Measurements from ENCODE around the gene DNMT3A. TPM values are rescaled to one million over a fixed set of nuclear protein-coding genes. Genes with fewer than 3 reads are reported as not detected.

The DNMT3A gene
- total and polyA plus RNA-seq, 2 of the 8 experiments (the other 6 are each of a cell fraction or from before 2014, with no cell fraction given): 33.6 to 178 TPM

- peaks cover 10 to 29% of the 10 kb centered on the region in 2 experiments for H4K20me1 ChIP-seq (replicated peaks in 1 of 2; ENCODE audit: control insufficient read depth in 1 of 2, insufficient read depth in 2 of 2, low read length in 2 of 2)
- no peak overlapping the region for H3K4ac ChIP-seq (replicated peaks; ENCODE audit: insufficient read length, low read depth, low read length)
- no peaks in the 10 kb centered on the region; the same call in none of the 2 replicates for H3K79me1 ChIP-seq (ENCODE audit: low read depth, low read length)
- peaks cover 15% of the 10 kb centered on the region for H3K23me2 ChIP-seq (ENCODE audit: low read depth, low read length)
- H3K4me1 ChIP-seq (replicated peaks in 1 of 4; ENCODE audit: control insufficient read depth in 3 of 4, insufficient read depth in 4 of 4, low read length in 3 of 4): peaks cover 8 to 27% (median 18%) of the 10 kb centered on the region in 4 experiments
- peak overlapping the region; percentile 95 to 98 for H3K4me2 ChIP-seq (ENCODE audit: insufficient read depth in 1 of 2, low read depth in 2 of 2, low read length in 2 of 2)
- TF ChIP-seq POU5F1 (IDR thresholded peaks at IDR 0.05; ENCODE audit: low read depth, low read length): no peak
- no peak for TF ChIP-seq POLR2A (IDR thresholded peaks at IDR 0.05; ENCODE audit: control extremely low read depth in 1 of 2, low read depth in 2 of 2, low read length in 2 of 2)
- 0 out of 2 replicates have a peak overlapping the region, but pooled peaks have one; percentile 5 for H3K18ac ChIP-seq (ENCODE audit: extremely low read depth, low read length)
- no peak overlapping the region for H4K91ac ChIP-seq (replicated peaks; ENCODE audit: insufficient read length, low read length)
- H2BK12ac ChIP-seq (ENCODE audit: low read depth, low read length): peak overlapping the region; percentile 18; the same call in 1 of the 2 replicates
- peaks cover 10 to 37% of the 10 kb centered on the region in 2 experiments for H3K79me2 ChIP-seq (ENCODE audit: control insufficient read depth in 1 of 2, insufficient read depth in 2 of 2, low read length in 2 of 2)
- H2AK5ac ChIP-seq (ENCODE audit: low read depth, low read length): peak overlapping the region; percentile 82; the same call in 1 of the 2 replicates
- H2BK15ac ChIP-seq (ENCODE audit: low read length): no peak overlapping the region
- H2BK120ac ChIP-seq (replicated peaks; ENCODE audit: low read depth, low read length): no peak overlapping the region
- peak overlapping the region in 2 of 4 experiments; percentile 84 to 92; a peak in 3 of 8 replicates for H3K4me3 ChIP-seq (ENCODE audit: extremely low read depth in 1 of 4, insufficient read depth in 2 of 4, low read depth in 3 of 4, low read length in 4 of 4)
- 85% methylated on average over 4 of the region's 4 CpGs; no CpG with 5 or more reads in 1 of the 2 experiments for WGBS, 2 experiments (ENCODE audit: extremely low coverage in 1 of 2, insufficient coverage in 1 of 2, insufficient read length in 1 of 2, insufficient replicate concordance in 2 of 2, low coverage in 1 of 2, low lambda C conversion rate in 2 of 2, missing lambda C conversion rate in 1 of 2)
- H4K8ac ChIP-seq (ENCODE audit: extremely low read depth, insufficient read depth, low read length): no peak overlapping the region
- no peak for FAIRE-seq
- H2AFZ ChIP-seq (ENCODE audit: low read length): no peak overlapping the region
- no peaks in the 10 kb centered on the region for H3K9me3 ChIP-seq (ENCODE audit: insufficient read depth in 2 of 2, low read depth in 1 of 2, low read length in 1 of 2)
- no peak overlapping the region for H2BK20ac ChIP-seq (ENCODE audit: low read length)
- no peak overlapping the region for H3K56ac ChIP-seq (replicated peaks; ENCODE audit: insufficient read length, low read depth, low read length)
- H4K5ac ChIP-seq (ENCODE audit: insufficient read length, low read depth, low read length): no peak overlapping the region
- 0 out of 7 replicates have a peak overlapping the region, but pooled peaks of 1 of the 4 experiments have one; percentile 38 for H3K9ac ChIP-seq (replicated peaks in 1 of 4; ENCODE audit: extremely low read depth in 1 of 4, low read depth in 3 of 4, low read length in 3 of 4)
- no peak overlapping the region for H3K14ac ChIP-seq (ENCODE audit: insufficient read length)
- no peaks in the 10 kb centered on the region for H3K27me3 ChIP-seq (replicated peaks in 1 of 4; ENCODE audit: control insufficient read depth in 3 of 4, extremely low read depth in 1 of 4, insufficient read depth in 3 of 4, low read length in 3 of 4)
- 0 out of 2 replicates have a peak overlapping the region, but pooled peaks have one; percentile 22 for H3K27ac ChIP-seq (ENCODE audit: low read depth, low read length)
- no peak for DNase-seq (ENCODE audit: low read depth in 1 of 2, low spot score in 2 of 2)
- POLR2A ChIA-PET (ENCODE audit: partially characterized antibody): interaction anchor here (0.6 to 10.8 kb wide), 15 partner anchors 9 to 112 kb away, joined by 3 to 135 read pairs (median 5); no protein-coding TSS in a partner anchor
- 0 out of 2 replicates have a peak overlapping the region, but pooled peaks have one; percentile 96 for H2BK5ac ChIP-seq (ENCODE audit: low read depth, low read length)
- CTCF ChIA-PET (ENCODE audit: partially characterized antibody): interaction anchor here (1.0 to 4.2 kb wide), 9 partner anchors 9 to 65 kb away, joined by 3 to 32 read pairs (median 4); no protein-coding TSS in a partner anchor
- H3K23ac ChIP-seq (ENCODE audit: insufficient read length): no peak overlapping the region
- peaks cover 31 to 43% (median 33%) of the 10 kb centered on the region in 4 experiments for H3K36me3 ChIP-seq (ENCODE audit: control insufficient read depth in 2 of 4, insufficient read depth in 4 of 4, low read length in 3 of 4)
Observed at GRCh38 chr2:25249785-25250184, 91.9 kb downstream of the DNMT3A start.
